Tongue (tissue), 2 donors: Measurements from ENCODE around the gene KCNH4. TPM values are rescaled to one million over a fixed set of nuclear protein-coding genes. Genes with fewer than 3 reads are reported as not detected.
A peak's percentile ranks its signal among the peaks of the same experiment; 100 is the strongest.
"Not testable (repeated sequence)": the region's sequence is repeated elsewhere in the genome, so short reads cannot be mapped to it uniquely, and the experiment has no call there.

ENCODE experiments used
- DNase-seq: peaks from one replicate; pipeline ENCODE4 v3.0.0-alpha.2; 2015
- total RNA-seq: library from RNA; depleted of rRNA; stranded (reverse); fragments of >200 nt; gene quantifications from one replicate; pipeline ENCODE4 v1.2.3, GENCODE V29; 2014

The KCNH4 gene
- total RNA-seq, 1 donor from 2014 or later, result not detected

GRCh38 chr17:42178817-42179216 lies 2.1 kb downstream of the KCNH4 start:
- DNase-seq, result no peak

- no peak for DNase-seq
These were observed 3.3 kb downstream of the KCNH4 start for GRCh38 chr17:42177684-42178083.

- DNase-seq, result no peak
These were observed 6.7 kb downstream of the KCNH4 start for GRCh38 chr17:42174126-42174783.

GRCh38 chr17:42171831-42172230 lies 9.1 kb downstream of the KCNH4 start:
- DNase-seq, result no peak

GRCh38 chr17:42169351-42169750 lies 11.6 kb downstream of the KCNH4 start:
- no peak for DNase-seq

- no peak for DNase-seq
These were observed 13.1 kb downstream of the KCNH4 start for GRCh38 chr17:42167807-42168206.

- no peak for DNase-seq
These were observed 14.7 kb downstream of the KCNH4 start for GRCh38 chr17:42166196-42166763.

- DNase-seq, result no peak
These were observed 15.2 kb downstream of the KCNH4 start for GRCh38 chr17:42165751-42166150.

GRCh38 chr17:42163696-42164407 lies 17.1 kb downstream of the KCNH4 start:
- no peak for DNase-seq

- DNase-seq, result no peak
These were observed 17.8 kb downstream of the KCNH4 start for GRCh38 chr17:42163113-42163512.

- DNase-seq, result no peak
These were observed 20.4 kb downstream of the KCNH4 start for GRCh38 chr17:42160531-42160910.

GRCh38 chr17:42159796-42160530 lies 21.0 kb downstream of the KCNH4 start:
- DNase-seq, result no peak

- DNase-seq, result no peak
These were observed 25.3 kb downstream of the KCNH4 start for GRCh38 chr17:42155614-42156045.

GRCh38 chr17:42153919-42154742 lies 26.8 kb downstream of the KCNH4 start:
- no peak for DNase-seq

- no peak for DNase-seq
These were observed 33.9 kb downstream of the KCNH4 start for GRCh38 chr17:42146911-42147607.

GRCh38 chr17:42143138-42143537 lies 37.8 kb downstream of the KCNH4 start:
- DNase-seq, result not testable (repeated sequence)

GRCh38 chr17:42142371-42142896 lies 38.5 kb downstream of the KCNH4 start:
- peak; percentile 68 for DNase-seq

- DNase-seq, result no peak
These were observed 39.6 kb downstream of the KCNH4 start for GRCh38 chr17:42141382-42141781.

- not testable (repeated sequence) for DNase-seq
These were observed 40.3 kb downstream of the KCNH4 start for GRCh38 chr17:42140690-42141089.

- DNase-seq, result peak; percentile 36
These were observed 42.0 kb downstream of the KCNH4 start for GRCh38 chr17:42138749-42139492.
